Measurements from ENCODE around the gene SNRNP70.
"Not testable (repeated sequence)": the region's sequence is repeated elsewhere in the genome, so short reads cannot be mapped to it uniquely, and the experiment has no call there.

SNRNP70 gene

GRCh38 chr19:49050376-49051033 lies 34.7 kb upstream of the SNRNP70 start:
- H3K36me3 ChIP-seq (ENCODE audit: insufficient read depth, low read length); H3K4me3 ChIP-seq (ENCODE audit: low read depth, low read length); H3K79me2 ChIP-seq (ENCODE audit: control insufficient read depth, insufficient read depth, low read length, unreplicated experiment); H3K4me1 ChIP-seq (ENCODE audit: control insufficient read depth, insufficient read depth, low read length, unreplicated experiment); H2AFZ ChIP-seq (ENCODE audit: low read length, unreplicated experiment); H3K27ac ChIP-seq (ENCODE audit: low read depth, low read length); H3K27me3 ChIP-seq (ENCODE audit: insufficient read depth, low read length): not testable (repeated sequence)

- no peaks in the 10 kb centered on the region for H3K79me2 ChIP-seq (ENCODE audit: control insufficient read depth, insufficient read depth, low read length, unreplicated experiment)
- H3K27me3 ChIP-seq (ENCODE audit: insufficient read depth, low read length) = no peaks in the 10 kb centered on the region
- no peaks in the 10 kb centered on the region for H3K36me3 ChIP-seq (ENCODE audit: insufficient read depth, low read length)
- H3K27ac ChIP-seq (ENCODE audit: low read depth, low read length) = no peak overlapping the region
- H3K4me1 ChIP-seq (ENCODE audit: control insufficient read depth, insufficient read depth, low read length, unreplicated experiment) = no peaks in the 10 kb centered on the region
- peak overlapping the region; percentile 86 for H3K4me3 ChIP-seq (ENCODE audit: low read depth, low read length)
- H2AFZ ChIP-seq (ENCODE audit: low read length, unreplicated experiment) = peak overlapping the region; percentile 80
Observed at GRCh38 chr19:49056101-49056901, 28.9 kb upstream of the SNRNP70 start.

GRCh38 chr19:49056902-49057596 lies 28.2 kb upstream of the SNRNP70 start:
- peak overlapping the region; percentile 86 for H3K4me3 ChIP-seq (ENCODE audit: low read depth, low read length)
- peak overlapping the region; percentile 80 for H2AFZ ChIP-seq (ENCODE audit: low read length, unreplicated experiment)

GRCh38 chr19:49057636-49058234 lies 27.5 kb upstream of the SNRNP70 start, which contains the start of gene CGB7:
TSS of gene CGB7 (minus strand) at chr19:49057749. CDS start at chr19:49055375, 2,374 bp downstream.
- Histone ChIP-seq H3K4me1 (ENCODE audit: control insufficient read depth, insufficient read depth, low read length, unreplicated experiment) (no peaks in the 10 kb centered on the region), H3K27ac (ENCODE audit: low read depth, low read length) (0 out of 2 replicates have a peak within 1 kb of the TSS, but pooled peaks have one; percentile 13), H3K79me2 (ENCODE audit: control insufficient read depth, insufficient read depth, low read length, unreplicated experiment) (no peaks in the 10 kb centered on the region), H2AFZ (ENCODE audit: low read length, unreplicated experiment) (peak within 1 kb of the TSS; percentile 80), H3K27me3 (ENCODE audit: insufficient read depth, low read length) (no peaks in the 10 kb centered on the region), H3K4me3 (ENCODE audit: low read depth, low read length) (peak within 1 kb of the TSS; percentile 86), H3K36me3 (ENCODE audit: insufficient read depth, low read length) (no peaks in the 10 kb centered on the region)

More at GRCh38 chr19:49056902-49057596, 28.2 kb upstream of the SNRNP70 start:
- H3K79me2 ChIP-seq (ENCODE audit: control insufficient read depth, insufficient read depth, low read length, unreplicated experiment); H3K4me1 ChIP-seq (ENCODE audit: control insufficient read depth, insufficient read depth, low read length, unreplicated experiment); H3K27me3 ChIP-seq (ENCODE audit: insufficient read depth, low read length); H3K36me3 ChIP-seq (ENCODE audit: insufficient read depth, low read length): not testable (repeated sequence)
- H3K27ac ChIP-seq (ENCODE audit: low read depth, low read length) = 0 out of 2 replicates have a peak overlapping the region, but pooled peaks have one; percentile 13

- no peak overlapping the region for H2AFZ ChIP-seq (ENCODE audit: low read length, unreplicated experiment)
- H3K27ac ChIP-seq (ENCODE audit: low read depth, low read length) = no peak overlapping the region
- no peak overlapping the region for H3K4me3 ChIP-seq (ENCODE audit: low read depth, low read length)
- H3K79me2 ChIP-seq (ENCODE audit: control insufficient read depth, insufficient read depth, low read length, unreplicated experiment) = no peaks in the 10 kb centered on the region
- no peaks in the 10 kb centered on the region for H3K27me3 ChIP-seq (ENCODE audit: insufficient read depth, low read length)
- H3K4me1 ChIP-seq (ENCODE audit: control insufficient read depth, insufficient read depth, low read length, unreplicated experiment) = no peaks in the 10 kb centered on the region
- H3K36me3 ChIP-seq (ENCODE audit: insufficient read depth, low read length) = no peaks in the 10 kb centered on the region
Observed at GRCh38 chr19:49058562-49058961, 26.7 kb upstream of the SNRNP70 start.

GRCh38 chr19:49059053-49059452 lies 26.2 kb upstream of the SNRNP70 start:
- Histone ChIP-seq H3K4me3 (ENCODE audit: low read depth, low read length) (no peak overlapping the region), H3K36me3 (ENCODE audit: insufficient read depth, low read length) (no peaks in the 10 kb centered on the region), H2AFZ (ENCODE audit: low read length, unreplicated experiment) (no peak overlapping the region), H3K27me3 (ENCODE audit: insufficient read depth, low read length) (no peaks in the 10 kb centered on the region), H3K4me1 (ENCODE audit: control insufficient read depth, insufficient read depth, low read length, unreplicated experiment) (no peaks in the 10 kb centered on the region), H3K79me2 (ENCODE audit: control insufficient read depth, insufficient read depth, low read length, unreplicated experiment) (no peaks in the 10 kb centered on the region), H3K27ac (ENCODE audit: low read depth, low read length) (no peak overlapping the region)

- Histone ChIP-seq H3K79me2 (ENCODE audit: control insufficient read depth, insufficient read depth, low read length, unreplicated experiment) (no peaks in the 10 kb centered on the region), H3K4me3 (ENCODE audit: low read depth, low read length) (no peak overlapping the region), H3K4me1 (ENCODE audit: control insufficient read depth, insufficient read depth, low read length, unreplicated experiment) (no peaks in the 10 kb centered on the region), H3K27me3 (ENCODE audit: insufficient read depth, low read length) (0 out of 2 replicates have a peak, but pooled peaks cover 3% of the 10 kb centered on the region), H3K36me3 (ENCODE audit: insufficient read depth, low read length) (no peaks in the 10 kb centered on the region), H3K27ac (ENCODE audit: low read depth, low read length) (no peak overlapping the region), H2AFZ (ENCODE audit: low read length, unreplicated experiment) (no peak overlapping the region)
Observed at GRCh38 chr19:49061000-49061399, 24.3 kb upstream of the SNRNP70 start.

- H3K36me3 ChIP-seq (ENCODE audit: insufficient read depth, low read length) = no peaks in the 10 kb centered on the region
- H3K79me2 ChIP-seq (ENCODE audit: control insufficient read depth, insufficient read depth, low read length, unreplicated experiment) = no peaks in the 10 kb centered on the region
- H3K27ac ChIP-seq (ENCODE audit: low read depth, low read length) = no peak overlapping the region
- H2AFZ ChIP-seq (ENCODE audit: low read length, unreplicated experiment) = no peak overlapping the region
- no peak overlapping the region for H3K4me3 ChIP-seq (ENCODE audit: low read depth, low read length)
- H3K4me1 ChIP-seq (ENCODE audit: control insufficient read depth, insufficient read depth, low read length, unreplicated experiment) = no peaks in the 10 kb centered on the region
- 0 out of 2 replicates have a peak, but pooled peaks cover 3% of the 10 kb centered on the region for H3K27me3 ChIP-seq (ENCODE audit: insufficient read depth, low read length)
Observed at GRCh38 chr19:49061445-49061844, 23.8 kb upstream of the SNRNP70 start.

GRCh38 chr19:49064029-49064629 lies 21.1 kb upstream of the SNRNP70 start:
- Histone ChIP-seq H3K4me1 (ENCODE audit: control insufficient read depth, insufficient read depth, low read length, unreplicated experiment) (no peaks in the 10 kb centered on the region), H3K27me3 (ENCODE audit: insufficient read depth, low read length) (0 out of 2 replicates have a peak, but pooled peaks cover 3% of the 10 kb centered on the region), H3K27ac (ENCODE audit: low read depth, low read length) (no peak overlapping the region), H2AFZ (ENCODE audit: low read length, unreplicated experiment) (no peak overlapping the region), H3K79me2 (ENCODE audit: control insufficient read depth, insufficient read depth, low read length, unreplicated experiment) (no peaks in the 10 kb centered on the region), H3K4me3 (ENCODE audit: low read depth, low read length) (no peak overlapping the region), H3K36me3 (ENCODE audit: insufficient read depth, low read length) (no peaks in the 10 kb centered on the region)
